GM12878 (cell line): ENCODE measurements around the gene MYMX. TPM values are rescaled to one million over a fixed set of nuclear protein-coding genes. Genes with fewer than 3 reads are reported as not detected.

ENCODE experiments used
- CTCF ChIP-seq, 3 experiments: IDR thresholded peaks in 2 of 3; conservative IDR thresholded peaks in 1 of 3; 2 replicates each; pipeline ENCODE4 v1.5.1; 2011; ENCODE audit warnings: low read depth in 3 of 3, low read length in 3 of 3, mild to moderate bottlenecking in 3 of 3, control low read depth in 2 of 3, moderate library complexity in 2 of 3, inconsistent platforms in 1 of 3, mixed read lengths in 1 of 3; ENCODE audit not compliant: control insufficient read depth in 2 of 3, insufficient read depth in 1 of 3; ENCODE audit errors: extremely low read depth in 1 of 3
- E2F8 ChIP-seq: fragments of 450-650 bp; IDR thresholded peaks from 2 replicates; pipeline ENCODE4 v1.6.1; 2018; ENCODE audit warnings: mild to moderate bottlenecking, low read depth, moderate library complexity; ENCODE audit not compliant: partially characterized antibody
- HCFC1 ChIP-seq: fragments of 150-350 bp; IDR thresholded peaks from 2 replicates; pipeline ENCODE4 v1.6.1; 2014; ENCODE audit warnings: low read length
- HDGF ChIP-seq: fragments of 450-650 bp; IDR thresholded peaks from 2 replicates; pipeline ENCODE4 v1.6.1; 2016; ENCODE audit warnings: antibody characterized with exemption
- IRF5 ChIP-seq: fragments of 450-650 bp; IDR thresholded peaks from 2 replicates; pipeline ENCODE4 v1.6.1; 2017; ENCODE audit warnings: borderline replicate concordance
- KAT2A ChIP-seq: conservative IDR thresholded peaks from 2 replicates; pipeline ENCODE4 v1.6.1; 2011; ENCODE audit warnings: low read depth, low read length; ENCODE audit not compliant: control insufficient read depth
- KLF5 ChIP-seq: fragments of 450-650 bp; IDR thresholded peaks from 2 replicates; pipeline ENCODE4 v1.6.1; 2014; ENCODE audit warnings: mild to moderate bottlenecking; ENCODE audit not compliant: partially characterized antibody
- MTA2 ChIP-seq: fragments of 450-650 bp; IDR thresholded peaks from 2 replicates; pipeline ENCODE4 v1.6.1; 2016; ENCODE audit warnings: low read depth, mild to moderate bottlenecking, moderate library complexity
- MXI1 ChIP-seq: fragments of 150-350 bp; IDR thresholded peaks from 2 replicates; pipeline ENCODE4 v1.6.1; 2011; ENCODE audit warnings: low read depth, mild to moderate bottlenecking, inconsistent platforms, low read length, improper control_type of control experiment
- NR2C1 ChIP-seq: fragments of 450-650 bp; IDR thresholded peaks from 2 replicates; pipeline ENCODE4 v1.6.1; 2017; ENCODE audit warnings: antibody characterized with exemption, mild to moderate bottlenecking, moderate library complexity
- PAX8 ChIP-seq: fragments of 450-650 bp; IDR thresholded peaks from 2 replicates; pipeline ENCODE4 v1.6.1; 2017; ENCODE audit warnings: mild to moderate bottlenecking, moderate library complexity
- POLR2AphosphoS5 ChIP-seq: IDR thresholded peaks from 2 replicates; pipeline ENCODE4 v1.6.1; 2011; ENCODE audit warnings: mild to moderate bottlenecking, low read length, inconsistent platforms
- RAD21 ChIP-seq: IDR thresholded peaks from 2 replicates; pipeline ENCODE4 v1.6.1; 2011; ENCODE audit warnings: mild to moderate bottlenecking, low read depth, low read length, moderate library complexity; ENCODE audit not compliant: insufficient read depth
- RCOR1 ChIP-seq: conservative IDR thresholded peaks from 2 replicates; pipeline ENCODE4 v1.6.1; 2012; ENCODE audit warnings: low read depth, low read length, improper control_type of control experiment
- SIN3A ChIP-seq: IDR thresholded peaks from 2 replicates; pipeline ENCODE4 v1.6.1; 2012; ENCODE audit warnings: low read depth, low read length, improper control_type of control experiment
- ZBTB33 ChIP-seq: fragments of 450-650 bp; IDR thresholded peaks from 2 replicates; pipeline ENCODE4 v1.6.1; 2017; ENCODE audit warnings: mild to moderate bottlenecking
- ZBTB40 ChIP-seq: fragments of 450-650 bp; IDR thresholded peaks from 2 replicates; pipeline ENCODE4 v1.6.1; 2016; ENCODE audit warnings: mild to moderate bottlenecking, moderate library complexity, borderline replicate concordance
- polyA plus RNA-seq, 11 experiments: library from polyadenylated mRNA; depleted of rRNA in 4 of 11; unstranded in 6 of 11; stranded (reverse) in 5 of 11; fragments of >200 nt; fragmentation: Nextera tagmentation in 4 of 11; fragmentation: Illumina TruSeq in 1 of 11; extraction: Ambion mirVana in 4 of 11; extraction: Trizol in 1 of 11; gene quantifications; 1 replicate in 1 of 11; 2 replicates in 10 of 11; pipeline versions ENCODE4 v1.2.1 to v1.2.3, GENCODE V29; 2011 to 2016; ENCODE audit warnings: inconsistent platforms in 2 of 11, missing spikeins in 2 of 11, low read depth in 1 of 11
- total RNA-seq, 4 experiments: library from RNA; depleted of rRNA in 3 of 4; stranded (reverse); fragments of >200 nt in 3 of 4; fragmentation: Illumina TruSeq in 1 of 4; extraction: Trizol in 1 of 4; gene quantifications; 2 replicates each; pipeline versions ENCODE4 v1.2.1 to v1.2.3, GENCODE V29; 2013 to 2021

Gene MYMX
- total and polyA plus RNA-seq, 10 of the 15 experiments (the other 5 are each of a cell fraction or from before 2014, with no cell fraction given) = not detected

GRCh38 chr6:44223319-44224028, 6.7 kb downstream of the MYMX start, which contains the start of gene SLC29A1 (continued):
- TF ChIP-seq E2F8 = no peak
- TF ChIP-seq POLR2AphosphoS5 = peak; percentile 50; the same call in 1 of the 2 replicates
- TF ChIP-seq RCOR1 = no peak
- no peak for TF ChIP-seq HCFC1
- no peak; the same call in 1 of the 2 replicates for TF ChIP-seq SIN3A
- no peak for TF ChIP-seq IRF5
- no peak for TF ChIP-seq NR2C1
- TF ChIP-seq RAD21 = no peak
- no peak for TF ChIP-seq PAX8
- no peak for TF ChIP-seq KAT2A
- TF ChIP-seq KLF5 = no peak
- no peak for TF ChIP-seq ZBTB40
- 0 out of 2 replicates have a peak, but pooled peaks have one; percentile 9 for TF ChIP-seq HDGF
- peak; percentile 73 for TF ChIP-seq MXI1
- TF ChIP-seq ZBTB33 = no peak
- 0 out of 6 replicates have a peak, but pooled peaks of 1 of the 3 experiments have one; percentile 13 for TF ChIP-seq CTCF (IDR thresholded peaks at IDR 0.05 in 2 of 3, conservative IDR thresholded peaks at IDR 0.05 in 1 of 3; ENCODE audit: control insufficient read depth in 2 of 3, extremely low read depth in 1 of 3, insufficient read depth in 1 of 3, low read depth in 3 of 3, low read length in 3 of 3)
- no peak for TF ChIP-seq MTA2
